Measurements from ENCODE around the gene VTCN1. TPM values are rescaled to one million over a fixed set of nuclear protein-coding genes. Genes with fewer than 3 reads are reported as not detected.

VTCN1 gene
- total RNA-seq, 1 donor from 2014 or later, result not detected

GRCh38 chr1:117143871-117144270 lies 66.9 kb downstream of the VTCN1 start:
- Histone ChIP-seq H3K27ac (no peak overlapping the region), H3K36me3 (no peaks in the 10 kb centered on the region), H3K27me3 (no peaks in the 10 kb centered on the region), H3K4me1 (no peaks in the 10 kb centered on the region), H3K9me3 (no peaks in the 10 kb centered on the region), H3K4me3 (no peak overlapping the region)
- intact Hi-C loops (cut with DNase I), result no loop called here
- no peak for DNase-seq (ENCODE audit: low spot score in 2 of 2)
- no peak for TF ChIP-seq CTCF (IDR thresholded peaks at IDR 0.05)

GRCh38 chr1:117143172-117143571 lies 67.6 kb downstream of the VTCN1 start:
- Histone ChIP-seq H3K9me3 (no peaks in the 10 kb centered on the region), H3K4me1 (no peaks in the 10 kb centered on the region), H3K27me3 (no peaks in the 10 kb centered on the region), H3K4me3 (no peak overlapping the region), H3K36me3 (no peaks in the 10 kb centered on the region), H3K27ac (no peak overlapping the region)
- TF ChIP-seq CTCF (IDR thresholded peaks at IDR 0.05), result no peak
- no peak for DNase-seq (ENCODE audit: low spot score in 2 of 2)
- intact Hi-C loops (cut with DNase I), result no loop called here

GRCh38 chr1:117142200-117142599 lies 68.5 kb downstream of the VTCN1 start:
- intact Hi-C loops (cut with DNase I), result no loop called here
- TF ChIP-seq CTCF (IDR thresholded peaks at IDR 0.05), result no peak
- no peak for DNase-seq (ENCODE audit: low spot score in 2 of 2)

GRCh38 chr1:117138561-117138960 lies 72.2 kb downstream of the VTCN1 start:
- intact Hi-C loops (cut with DNase I), result no loop called here
- Histone ChIP-seq H3K4me1 (no peaks in the 10 kb centered on the region), H3K4me3 (no peak overlapping the region), H3K27ac (no peak overlapping the region), H3K36me3 (no peaks in the 10 kb centered on the region), H3K27me3 (no peaks in the 10 kb centered on the region), H3K9me3 (no peaks in the 10 kb centered on the region)
- TF ChIP-seq CTCF (IDR thresholded peaks at IDR 0.05), result no peak
- no peak for DNase-seq (ENCODE audit: low spot score in 2 of 2)

More at GRCh38 chr1:117142200-117142599, 68.5 kb downstream of the VTCN1 start:
- H3K4me1 ChIP-seq, result no peaks in the 10 kb centered on the region
- H3K9me3 ChIP-seq, result no peaks in the 10 kb centered on the region
- no peak overlapping the region for H3K27ac ChIP-seq
- no peak overlapping the region for H3K4me3 ChIP-seq
- H3K27me3 ChIP-seq, result no peaks in the 10 kb centered on the region
- H3K36me3 ChIP-seq, result no peaks in the 10 kb centered on the region

GRCh38 chr1:117138106-117138505 lies 72.6 kb downstream of the VTCN1 start:
- Histone ChIP-seq H3K4me3 (no peak overlapping the region), H3K27me3 (no peaks in the 10 kb centered on the region), H3K36me3 (no peaks in the 10 kb centered on the region), H3K9me3 (no peaks in the 10 kb centered on the region), H3K27ac (no peak overlapping the region), H3K4me1 (no peaks in the 10 kb centered on the region)
- no peak for TF ChIP-seq CTCF (IDR thresholded peaks at IDR 0.05)
- no peak for DNase-seq (ENCODE audit: low spot score in 2 of 2)
- intact Hi-C loops (cut with DNase I), result no loop called here

GRCh38 chr1:117137281-117137855 lies 73.4 kb downstream of the VTCN1 start:
- Histone ChIP-seq H3K9me3 (no peaks in the 10 kb centered on the region), H3K36me3 (no peaks in the 10 kb centered on the region), H3K27me3 (no peaks in the 10 kb centered on the region), H3K4me1 (no peaks in the 10 kb centered on the region), H3K27ac (no peak overlapping the region), H3K4me3 (no peak overlapping the region)
- no peak for TF ChIP-seq CTCF (IDR thresholded peaks at IDR 0.05)
- intact Hi-C loops (cut with DNase I), result no loop called here
- no peak for DNase-seq (ENCODE audit: low spot score in 2 of 2)
